Endothelial cell of umbilical vein (primary cell): ENCODE results near the gene ACADS.

Source experiments
- EZH2 ChIP-seq: IDR thresholded peaks from 2 replicates; pipeline ENCODE4 v1.6.1; 2012; ENCODE audit warnings: borderline replicate concordance, low read depth, mild to moderate bottlenecking, moderate library complexity, low read length, inconsistent platforms; ENCODE audit not compliant: severe bottlenecking
- GATA2 ChIP-seq: IDR thresholded peaks from 2 replicates; pipeline ENCODE4 v1.7.0; 2011; ENCODE audit warnings: low read depth, mild to moderate bottlenecking, moderate library complexity, mixed read lengths, low read length; ENCODE audit not compliant: insufficient read length, insufficient read depth
- JUN ChIP-seq: IDR thresholded peaks from 2 replicates; pipeline ENCODE4 v1.6.1; 2011; ENCODE audit warnings: borderline replicate concordance, low read depth; ENCODE audit not compliant: insufficient read length, insufficient read depth
- MYC ChIP-seq: IDR thresholded peaks from one replicate; pipeline ENCODE4 v1.6.1; 2011; ENCODE audit warnings: mild to moderate bottlenecking, low read depth, low read length
- POLR2A ChIP-seq: IDR thresholded peaks from 2 replicates; pipeline ENCODE4 v1.6.1; 2012; ENCODE audit warnings: low read depth, mild to moderate bottlenecking, control low read depth, low read length
- POLR2AphosphoS5 ChIP-seq: IDR thresholded peaks from 2 replicates; pipeline ENCODE4 v1.6.1; 2012; ENCODE audit warnings: low read depth, mild to moderate bottlenecking, control low read depth, low read length, moderate library complexity; ENCODE audit not compliant: insufficient read depth
- TF ChIP-seq, protein P1 (sequence below), 2 donors: IDR thresholded peaks; 1 replicate in 1 of 2; 2 replicates in 1 of 2; pipeline ENCODE4 v1.5.1; 2011; ENCODE audit warnings: low read length in 2 of 2, mild to moderate bottlenecking in 2 of 2, moderate library complexity in 2 of 2, control low read depth in 1 of 2, inconsistent platforms in 1 of 2, low read depth in 1 of 2; ENCODE audit not compliant: insufficient read depth in 1 of 2; ENCODE audit errors: extremely low read depth in 1 of 2
- TF ChIP-seq, protein P2 (sequence below): IDR thresholded peaks from 2 replicates; pipeline ENCODE4 v1.6.1; 2011; ENCODE audit not compliant: insufficient read depth, insufficient read length

DNA sequence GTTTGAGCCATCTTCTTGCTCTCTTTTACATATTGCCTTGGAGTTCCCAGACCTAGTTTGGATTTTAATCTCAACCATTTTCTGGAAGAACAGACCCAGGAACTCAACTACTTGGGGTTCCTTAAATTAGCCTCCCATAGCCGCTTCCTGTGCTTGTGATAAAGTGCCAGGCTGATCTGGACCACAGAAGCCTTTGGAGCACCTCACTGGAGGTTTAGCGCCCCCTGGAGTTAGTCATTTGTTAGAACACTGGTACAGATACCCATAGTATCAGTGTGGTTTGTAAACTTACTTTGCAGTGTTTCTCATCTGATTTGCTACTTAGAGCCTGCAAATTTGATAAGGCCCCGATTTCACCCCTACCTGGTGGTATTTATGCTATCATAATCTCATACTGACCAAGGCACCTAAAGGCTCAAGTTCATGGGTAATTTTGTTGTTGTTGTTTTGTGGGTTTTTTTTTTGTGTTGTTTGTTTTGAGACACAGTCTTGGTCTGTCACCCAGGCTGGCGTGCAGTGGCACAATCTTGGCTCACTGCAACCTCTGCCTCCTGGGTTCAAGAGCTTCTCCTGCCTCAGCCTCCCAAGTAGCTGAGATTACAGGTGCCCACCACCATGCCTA is 11.7 kb upstream of the ACADS start:
- TF ChIP-seq EZH2 (no peak), JUN (no peak), POLR2AphosphoS5 (no peak), MYC (no peak), POLR2A (peak; percentile 21), GATA2 (no peak)
- TF ChIP-seq, protein P1, sequence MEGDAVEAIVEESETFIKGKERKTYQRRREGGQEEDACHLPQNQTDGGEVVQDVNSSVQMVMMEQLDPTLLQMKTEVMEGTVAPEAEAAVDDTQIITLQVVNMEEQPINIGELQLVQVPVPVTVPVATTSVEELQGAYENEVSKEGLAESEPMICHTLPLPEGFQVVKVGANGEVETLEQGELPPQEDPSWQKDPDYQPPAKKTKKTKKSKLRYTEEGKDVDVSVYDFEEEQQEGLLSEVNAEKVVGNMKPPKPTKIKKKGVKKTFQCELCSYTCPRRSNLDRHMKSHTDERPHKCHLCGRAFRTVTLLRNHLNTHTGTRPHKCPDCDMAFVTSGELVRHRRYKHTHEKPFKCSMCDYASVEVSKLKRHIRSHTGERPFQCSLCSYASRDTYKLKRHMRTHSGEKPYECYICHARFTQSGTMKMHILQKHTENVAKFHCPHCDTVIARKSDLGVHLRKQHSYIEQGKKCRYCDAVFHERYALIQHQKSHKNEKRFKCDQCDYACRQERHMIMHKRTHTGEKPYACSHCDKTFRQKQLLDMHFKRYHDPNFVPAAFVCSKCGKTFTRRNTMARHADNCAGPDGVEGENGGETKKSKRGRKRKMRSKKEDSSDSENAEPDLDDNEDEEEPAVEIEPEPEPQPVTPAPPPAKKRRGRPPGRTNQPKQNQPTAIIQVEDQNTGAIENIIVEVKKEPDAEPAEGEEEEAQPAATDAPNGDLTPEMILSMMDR (IDR thresholded peaks at IDR 0.05; ENCODE audit: extremely low read depth in 1 of 2, insufficient read depth in 1 of 2, low read depth in 1 of 2, low read length in 2 of 2) = peak; percentile 73 to 76
- TF ChIP-seq, protein P2, sequence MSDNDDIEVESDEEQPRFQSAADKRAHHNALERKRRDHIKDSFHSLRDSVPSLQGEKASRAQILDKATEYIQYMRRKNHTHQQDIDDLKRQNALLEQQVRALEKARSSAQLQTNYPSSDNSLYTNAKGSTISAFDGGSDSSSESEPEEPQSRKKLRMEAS = no peak
